Lower lobe of right lung (tissue), 2 donors: ENCODE measurements around the gene GSTO1. TPM values are rescaled to one million over a fixed set of nuclear protein-coding genes. Genes with fewer than 3 reads are reported as not detected.

ENCODE experiments used
- ATAC-seq, 2 donors: fragments of 200-7000 bp; cut with Tn5 transposase; one replicate each; pipeline ENCODE4 v1.9.1; 2020 to 2022; ENCODE audit warnings: mild to moderate bottlenecking in 2 of 2, moderate library complexity in 2 of 2
- DNase-seq: peaks from one replicate; pipeline ENCODE4 v3.0.0-alpha.2; 2020
- H3K27ac ChIP-seq: fragments of 200-600 bp; one replicate; pipeline ENCODE4 v1.8.0; 2022
- H3K27me3 ChIP-seq: fragments of 200-600 bp; one replicate; pipeline ENCODE4 v1.8.0; 2022; ENCODE audit warnings: low read depth
- H3K36me3 ChIP-seq: fragments of 200-600 bp; one replicate; pipeline ENCODE4 v1.8.0; 2022; ENCODE audit warnings: mild to moderate bottlenecking
- H3K4me1 ChIP-seq: fragments of 200-600 bp; one replicate; pipeline ENCODE4 v1.8.0; 2022
- H3K4me3 ChIP-seq: fragments of 200-600 bp; one replicate; pipeline ENCODE4 v1.8.0; 2022; ENCODE audit warnings: mild to moderate bottlenecking
- H3K9me3 ChIP-seq: fragments of 200-600 bp; one replicate; pipeline ENCODE4 v1.8.0; 2022
- intact Hi-C: fragments of 100-400 bp; cut with DNase I; formaldehyde crosslinking; loops from one replicate; pipeline ENCODE4 v1.11.0; 2022
- total RNA-seq: library from RNA; stranded (reverse); fragmentation: NEBNext Ultra II Directional; extraction: Animal tissue kit (Norgen Biotek cat#: 25700); gene quantifications from one replicate; pipeline ENCODE4 v1.2.1, GENCODE V29; 2021
- TF ChIP-seq, protein P1 (sequence below): fragments of 200-600 bp; IDR thresholded peaks from one replicate; pipeline ENCODE4 v1.8.0; 2022; ENCODE audit warnings: antibody characterized with exemption, mild to moderate bottlenecking
- donor health status: DM: no; HTN: yes; CAD: no; lungs with severe emphysema.

GSTO1 gene
- total RNA-seq, 1 donor from 2014 or later: 133 TPM

- H3K4me1 ChIP-seq: peaks cover 23% of the 10 kb centered on the region
- ATAC-seq (peak; percentile 100), DNase-seq (peak; percentile 100)
- peak within 1 kb of the TSS; percentile 89 for H3K27ac ChIP-seq
- H3K36me3 ChIP-seq: peaks cover 41% of the 10 kb centered on the region
- intact Hi-C loops: no loop called here
- no peaks in the 10 kb centered on the region for H3K9me3 ChIP-seq
- peak within 1 kb of the TSS; percentile 84 for H3K4me3 ChIP-seq
- H3K27me3 ChIP-seq: no peaks in the 10 kb centered on the region
- TF ChIP-seq, protein P1, sequence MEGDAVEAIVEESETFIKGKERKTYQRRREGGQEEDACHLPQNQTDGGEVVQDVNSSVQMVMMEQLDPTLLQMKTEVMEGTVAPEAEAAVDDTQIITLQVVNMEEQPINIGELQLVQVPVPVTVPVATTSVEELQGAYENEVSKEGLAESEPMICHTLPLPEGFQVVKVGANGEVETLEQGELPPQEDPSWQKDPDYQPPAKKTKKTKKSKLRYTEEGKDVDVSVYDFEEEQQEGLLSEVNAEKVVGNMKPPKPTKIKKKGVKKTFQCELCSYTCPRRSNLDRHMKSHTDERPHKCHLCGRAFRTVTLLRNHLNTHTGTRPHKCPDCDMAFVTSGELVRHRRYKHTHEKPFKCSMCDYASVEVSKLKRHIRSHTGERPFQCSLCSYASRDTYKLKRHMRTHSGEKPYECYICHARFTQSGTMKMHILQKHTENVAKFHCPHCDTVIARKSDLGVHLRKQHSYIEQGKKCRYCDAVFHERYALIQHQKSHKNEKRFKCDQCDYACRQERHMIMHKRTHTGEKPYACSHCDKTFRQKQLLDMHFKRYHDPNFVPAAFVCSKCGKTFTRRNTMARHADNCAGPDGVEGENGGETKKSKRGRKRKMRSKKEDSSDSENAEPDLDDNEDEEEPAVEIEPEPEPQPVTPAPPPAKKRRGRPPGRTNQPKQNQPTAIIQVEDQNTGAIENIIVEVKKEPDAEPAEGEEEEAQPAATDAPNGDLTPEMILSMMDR: no peak
These were observed 14.3 kb downstream of the GSTO1 start, which contains the start of gene GSTO2 for GRCh38 chr10:104268713-104269645. GSTO2 (plus strand) TSS chr10:104269184; CDS start chr10:104274916, 5,732 bp downstream.

GRCh38 chr10:104273286-104273685, 18.6 kb downstream of the GSTO1 start:
- H3K27me3 ChIP-seq: peaks cover 8% of the 10 kb centered on the region
- H3K9me3 ChIP-seq: no peaks in the 10 kb centered on the region
- TF ChIP-seq, protein P1: no peak
- no peak for DNase-seq
- H3K36me3 ChIP-seq: no peaks in the 10 kb centered on the region
- H3K27ac ChIP-seq: no peak overlapping the region
- intact Hi-C loops: no loop called here
- peaks cover 7% of the 10 kb centered on the region for H3K4me1 ChIP-seq
- no peak for ATAC-seq
- H3K4me3 ChIP-seq: no peak overlapping the region

- intact Hi-C loops: no loop called here
- DNase-seq: no peak
- peaks cover 5% of the 10 kb centered on the region for H3K4me1 ChIP-seq
- no peak overlapping the region for H3K27ac ChIP-seq
- H3K36me3 ChIP-seq: no peaks in the 10 kb centered on the region
- TF ChIP-seq, protein P1: no peak
- H3K9me3 ChIP-seq: no peaks in the 10 kb centered on the region
- H3K4me3 ChIP-seq: no peak overlapping the region
- peaks cover 8% of the 10 kb centered on the region for H3K27me3 ChIP-seq
- ATAC-seq: no peak
These were observed 19.3 kb downstream of the GSTO1 start for GRCh38 chr10:104273899-104274575.

DNA sequence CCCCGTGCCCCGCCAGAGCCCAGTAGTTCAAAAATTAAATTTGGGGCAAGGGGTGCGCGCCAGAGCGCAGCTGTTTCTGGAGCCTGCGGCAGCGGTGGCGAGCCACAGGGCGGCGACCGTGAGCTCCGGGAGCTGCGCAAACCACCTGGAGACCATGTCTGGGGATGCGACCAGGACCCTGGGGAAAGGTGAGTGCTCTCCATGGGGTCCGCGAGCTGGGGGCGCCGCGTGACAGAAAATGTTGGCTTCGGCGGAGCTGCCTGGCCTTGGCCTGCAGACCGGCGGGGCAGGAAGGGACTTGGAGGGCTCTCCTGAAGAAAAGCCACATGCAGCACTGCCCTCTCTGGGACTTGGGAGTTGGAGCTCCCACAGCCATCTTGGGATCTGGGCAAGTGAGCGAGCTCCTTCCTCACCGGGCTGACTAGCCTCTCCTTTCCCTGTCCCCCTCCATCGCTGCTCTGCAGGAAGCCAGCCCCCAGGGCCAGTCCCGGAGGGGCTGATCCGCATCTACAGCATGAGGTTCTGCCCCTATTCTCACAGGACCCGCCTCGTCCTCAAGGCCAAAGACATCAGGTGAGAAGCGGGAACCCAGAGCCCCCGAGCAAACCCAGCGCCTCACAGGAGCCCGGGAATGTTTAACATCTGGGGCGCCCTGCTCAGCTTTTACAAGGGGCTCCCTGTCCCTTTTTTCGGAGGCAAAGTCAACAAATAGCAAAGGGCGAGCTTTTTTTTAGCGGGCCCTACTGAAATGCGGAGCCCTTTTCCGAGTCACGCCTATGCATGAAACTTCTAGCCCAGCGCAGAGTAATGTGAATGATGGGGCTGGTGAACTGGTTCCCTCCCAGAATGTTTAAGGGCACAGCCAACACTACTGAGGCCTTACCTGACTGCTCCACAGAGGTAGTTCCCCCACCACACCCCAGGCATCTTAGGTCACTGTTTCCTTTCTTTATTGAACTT, 20.4 kb downstream of the GSTO1 start:
- TF ChIP-seq, protein P1: peak; percentile 83
- intact Hi-C loops: no loop called here
- ATAC-seq (peak; percentile 91 to 96), DNase-seq (peak; percentile 76)
- H3K9me3 ChIP-seq: no peaks in the 10 kb centered on the region
- peaks cover 8% of the 10 kb centered on the region for H3K27me3 ChIP-seq
- no peak overlapping the region for H3K27ac ChIP-seq
- no peaks in the 10 kb centered on the region for H3K36me3 ChIP-seq
- H3K4me3 ChIP-seq: peak overlapping the region; percentile 51
- no peaks in the 10 kb centered on the region for H3K4me1 ChIP-seq

GRCh38 chr10:104276192-104276591, 21.5 kb downstream of the GSTO1 start:
- intact Hi-C loops: no loop called here
- no peak for ATAC-seq
- no peak for DNase-seq
- H3K27ac ChIP-seq: no peak overlapping the region
- H3K4me1 ChIP-seq: no peaks in the 10 kb centered on the region
- no peak overlapping the region for H3K4me3 ChIP-seq
- TF ChIP-seq, protein P1: no peak
- H3K27me3 ChIP-seq: peaks cover 8% of the 10 kb centered on the region
- no peaks in the 10 kb centered on the region for H3K9me3 ChIP-seq
- H3K36me3 ChIP-seq: no peaks in the 10 kb centered on the region
